Measurements from ENCODE around the gene NXNL1.

NXNL1 gene

GRCh38 chr19:17419621-17420474, 40.9 kb downstream of the NXNL1 start, which contains the start of gene MVB12A:
Gene MVB12A (plus strand): TSS chr19:17420047. CDS start chr19:17420136, 89 bp downstream.
- peak; percentile 91 to 93 for DNase-seq (ENCODE audit: low read depth in 2 of 2)

GRCh38 chr19:17419154-17419620, 41.5 kb downstream of the NXNL1 start:
- DNase-seq (ENCODE audit: low read depth in 2 of 2), result no peak

GRCh38 chr19:17418710-17419109, 42.0 kb downstream of the NXNL1 start:
- DNase-seq (ENCODE audit: low read depth in 2 of 2), result no peak

- no peak for DNase-seq (ENCODE audit: low read depth in 2 of 2)
These were observed 45.6 kb downstream of the NXNL1 start for GRCh38 chr19:17415121-17415520.

GRCh38 chr19:17414097-17414496, 46.6 kb downstream of the NXNL1 start:
- no peak for DNase-seq (ENCODE audit: low read depth in 2 of 2)

- DNase-seq (ENCODE audit: low read depth in 2 of 2), result no peak
These were observed 48.9 kb downstream of the NXNL1 start for GRCh38 chr19:17411801-17412200.

- DNase-seq (ENCODE audit: low read depth in 2 of 2), result no peak
These were observed 50.7 kb downstream of the NXNL1 start for GRCh38 chr19:17409990-17410389.

- DNase-seq (ENCODE audit: low read depth in 2 of 2), result no peak
These were observed 53.9 kb downstream of the NXNL1 start for GRCh38 chr19:17406887-17407196.

GRCh38 chr19:17406046-17406886, 54.5 kb downstream of the NXNL1 start:
- no peak for DNase-seq (ENCODE audit: low read depth in 2 of 2)
